GM10266 (cell line): ENCODE data around the gene GPR34.
"Not testable (repeated sequence)": the region's sequence is repeated elsewhere in the genome, so short reads cannot be mapped to it uniquely, and the experiment has no call there.

Experiments used
- DNase-seq: peaks from one replicate; pipeline ENCODE4 v3.0.0; 2012; ENCODE audit errors: extremely low spot score
- CTCF ChIP-seq: IDR thresholded peaks from 2 replicates; pipeline ENCODE4 v1.5.1; 2012; ENCODE audit warnings: mild to moderate bottlenecking, low read depth; ENCODE audit not compliant: control insufficient read depth, insufficient read depth; ENCODE audit errors: missing control alignments

The GPR34 gene

GRCh38 chrX:41688835-41689234 lies at the start of gene GPR34:
Gene GPR34, plus strand, starts transcription at chrX:41688973. Its CDS starts 6,661 bp downstream, at chrX:41695634.
- no peak for TF ChIP-seq CTCF
- no peak for DNase-seq

GRCh38 chrX:41646201-41646600 lies 42.6 kb upstream of the GPR34 start:
- not testable (repeated sequence) for DNase-seq

GRCh38 chrX:41653125-41653524 lies 35.6 kb upstream of the GPR34 start:
- no peak for TF ChIP-seq CTCF

GRCh38 chrX:41655101-41655500 lies 33.7 kb upstream of the GPR34 start:
- TF ChIP-seq CTCF = no peak
- DNase-seq = no peak

More at GRCh38 chrX:41653125-41653524, 35.6 kb upstream of the GPR34 start:
- DNase-seq = no peak

- no peak for TF ChIP-seq CTCF
- DNase-seq = no peak
These were observed 33.1 kb upstream of the GPR34 start for GRCh38 chrX:41655631-41656030.

GRCh38 chrX:41661366-41662095 lies 27.2 kb upstream of the GPR34 start:
- no peak for DNase-seq
- no peak for TF ChIP-seq CTCF

GRCh38 chrX:41664375-41664901 lies 24.3 kb upstream of the GPR34 start:
- peak; percentile 34 for DNase-seq
- TF ChIP-seq CTCF = no peak
